ENCODE results near the gene JMJD8.

The JMJD8 gene

GRCh38 chr16:684071-684794 is at the start of gene JMJD8:
TSS of gene JMJD8 (minus strand) at chr16:684334. CDS start at chr16:684319, 15 bp downstream.
- Histone ChIP-seq H3K27me3 (ENCODE audit: control insufficient read depth in 5 of 5, insufficient read depth in 4 of 5, low read length in 5 of 5) (no peaks in the 10 kb centered on the region), H3K9me3 (ENCODE audit: control insufficient read depth in 5 of 5, low read length in 5 of 5) (no peaks in the 10 kb centered on the region), H3K36me3 (ENCODE audit: control insufficient read depth in 5 of 5, insufficient read depth in 5 of 5, low read length in 5 of 5) (peaks cover 0 to 35% (median 31%) of the 10 kb centered on the region in 5 donors), H3K4me3 (ENCODE audit: low read depth in 1 of 5, low read length in 5 of 5) (peak within 1 kb of the TSS in 4 of 5 donors; percentile 67 to 80 (median 73)), H3K4me1 (ENCODE audit: control insufficient read depth in 5 of 5, insufficient read depth in 5 of 5, low read length in 5 of 5) (peaks cover 7 to 69% (median 55%) of the 10 kb centered on the region in 5 donors), H3K9ac (ENCODE audit: low read length in 5 of 5) (peak within 1 kb of the TSS in 4 of 5 donors; percentile 58 to 78 (median 68)), H3K27ac (ENCODE audit: low read depth, low read length) (peak within 1 kb of the TSS; percentile 50)

GRCh38 chr16:733382-734207 is 49.5 kb upstream of the JMJD8 start:
- Histone ChIP-seq H3K9me3 (ENCODE audit: control insufficient read depth in 5 of 5, low read length in 5 of 5) (no peaks in the 10 kb centered on the region), H3K27ac (ENCODE audit: low read depth, low read length) (no peak overlapping the region), H3K36me3 (ENCODE audit: control insufficient read depth in 5 of 5, insufficient read depth in 5 of 5, low read length in 5 of 5) (peaks cover 0 to 84% (median 61%) of the 10 kb centered on the region in 5 donors), H3K27me3 (ENCODE audit: control insufficient read depth in 5 of 5, insufficient read depth in 4 of 5, low read length in 5 of 5) (peaks cover under 1 to 3% (median 1%) of the 10 kb centered on the region in 5 donors), H3K4me1 (ENCODE audit: control insufficient read depth in 5 of 5, insufficient read depth in 5 of 5, low read length in 5 of 5) (peaks cover 0 to 1% (median 1%) of the 10 kb centered on the region in 5 donors), H3K9ac (ENCODE audit: low read length in 5 of 5) (no peak overlapping the region), H3K4me3 (ENCODE audit: low read depth in 1 of 5, low read length in 5 of 5) (no peak overlapping the region)

- no peak overlapping the region for H3K27ac ChIP-seq (ENCODE audit: low read depth, low read length)
- H3K4me1 ChIP-seq (ENCODE audit: control insufficient read depth in 5 of 5, insufficient read depth in 5 of 5, low read length in 5 of 5), result peaks cover 0 to 6% (median 4%) of the 10 kb centered on the region in 5 donors
- no peak overlapping the region for H3K9ac ChIP-seq (ENCODE audit: low read length in 5 of 5)
- no peak overlapping the region for H3K4me3 ChIP-seq (ENCODE audit: low read depth in 1 of 5, low read length in 5 of 5)
- peaks cover 0 to 81% (median 60%) of the 10 kb centered on the region in 5 donors for H3K36me3 ChIP-seq (ENCODE audit: control insufficient read depth in 5 of 5, insufficient read depth in 5 of 5, low read length in 5 of 5)
- peaks cover 3 to 5% (median 3%) of the 10 kb centered on the region in 5 donors for H3K27me3 ChIP-seq (ENCODE audit: control insufficient read depth in 5 of 5, insufficient read depth in 4 of 5, low read length in 5 of 5)
- no peaks in the 10 kb centered on the region for H3K9me3 ChIP-seq (ENCODE audit: control insufficient read depth in 5 of 5, low read length in 5 of 5)
Observed at GRCh38 chr16:732936-733335, 48.8 kb upstream of the JMJD8 start.

- H3K27ac ChIP-seq (ENCODE audit: low read depth, low read length), result no peak overlapping the region
- H3K4me3 ChIP-seq (ENCODE audit: low read depth in 1 of 5, low read length in 5 of 5), result no peak overlapping the region
- H3K9ac ChIP-seq (ENCODE audit: low read length in 5 of 5), result no peak overlapping the region
- H3K27me3 ChIP-seq (ENCODE audit: control insufficient read depth in 5 of 5, insufficient read depth in 4 of 5, low read length in 5 of 5), result peaks cover 3 to 8% (median 8%) of the 10 kb centered on the region in 5 donors
- H3K4me1 ChIP-seq (ENCODE audit: control insufficient read depth in 5 of 5, insufficient read depth in 5 of 5, low read length in 5 of 5), result peaks cover 0 to 12% (median 9%) of the 10 kb centered on the region in 5 donors
- peaks cover 0 to 75% (median 55%) of the 10 kb centered on the region in 5 donors for H3K36me3 ChIP-seq (ENCODE audit: control insufficient read depth in 5 of 5, insufficient read depth in 5 of 5, low read length in 5 of 5)
- H3K9me3 ChIP-seq (ENCODE audit: control insufficient read depth in 5 of 5, low read length in 5 of 5), result no peaks in the 10 kb centered on the region
Observed at GRCh38 chr16:732332-732731, 48.2 kb upstream of the JMJD8 start.

- peaks cover 0 to 61% (median 41%) of the 10 kb centered on the region in 5 donors for H3K36me3 ChIP-seq (ENCODE audit: control insufficient read depth in 5 of 5, insufficient read depth in 5 of 5, low read length in 5 of 5)
- no peak overlapping the region for H3K27ac ChIP-seq (ENCODE audit: low read depth, low read length)
- no peaks in the 10 kb centered on the region for H3K9me3 ChIP-seq (ENCODE audit: control insufficient read depth in 5 of 5, low read length in 5 of 5)
- no peak overlapping the region for H3K4me3 ChIP-seq (ENCODE audit: low read depth in 1 of 5, low read length in 5 of 5)
- H3K4me1 ChIP-seq (ENCODE audit: control insufficient read depth in 5 of 5, insufficient read depth in 5 of 5, low read length in 5 of 5), result peaks cover 0 to 21% (median 19%) of the 10 kb centered on the region in 5 donors
- H3K9ac ChIP-seq (ENCODE audit: low read length in 5 of 5), result no peak overlapping the region
- H3K27me3 ChIP-seq (ENCODE audit: control insufficient read depth in 5 of 5, insufficient read depth in 4 of 5, low read length in 5 of 5), result peaks cover 11 to 18% (median 18%) of the 10 kb centered on the region in 5 donors
Observed at GRCh38 chr16:730666-731509, 46.8 kb upstream of the JMJD8 start.

- no peak overlapping the region for H3K27ac ChIP-seq (ENCODE audit: low read depth, low read length)
- H3K9ac ChIP-seq (ENCODE audit: low read length in 5 of 5), result no peak overlapping the region
- H3K9me3 ChIP-seq (ENCODE audit: control insufficient read depth in 5 of 5, low read length in 5 of 5), result no peaks in the 10 kb centered on the region
- H3K4me1 ChIP-seq (ENCODE audit: control insufficient read depth in 5 of 5, insufficient read depth in 5 of 5, low read length in 5 of 5), result peaks cover 0 to 22% (median 19%) of the 10 kb centered on the region in 5 donors
- H3K4me3 ChIP-seq (ENCODE audit: low read depth in 1 of 5, low read length in 5 of 5), result no peak overlapping the region
- H3K36me3 ChIP-seq (ENCODE audit: control insufficient read depth in 5 of 5, insufficient read depth in 5 of 5, low read length in 5 of 5), result peaks cover 0 to 52% (median 33%) of the 10 kb centered on the region in 5 donors
- H3K27me3 ChIP-seq (ENCODE audit: control insufficient read depth in 5 of 5, insufficient read depth in 4 of 5, low read length in 5 of 5), result peaks cover 19 to 27% (median 25%) of the 10 kb centered on the region in 5 donors
Observed at GRCh38 chr16:729768-730665, 45.9 kb upstream of the JMJD8 start.

GRCh38 chr16:728890-729744 is 45.0 kb upstream of the JMJD8 start:
- H3K36me3 ChIP-seq (ENCODE audit: control insufficient read depth in 5 of 5, insufficient read depth in 5 of 5, low read length in 5 of 5), result peaks cover 0 to 43% (median 24%) of the 10 kb centered on the region in 5 donors
- H3K27ac ChIP-seq (ENCODE audit: low read depth, low read length), result no peak overlapping the region
- no peak overlapping the region for H3K9ac ChIP-seq (ENCODE audit: low read length in 5 of 5)
- no peak overlapping the region for H3K4me3 ChIP-seq (ENCODE audit: low read depth in 1 of 5, low read length in 5 of 5)
- peaks cover 20 to 31% (median 27%) of the 10 kb centered on the region in 5 donors for H3K27me3 ChIP-seq (ENCODE audit: control insufficient read depth in 5 of 5, insufficient read depth in 4 of 5, low read length in 5 of 5)
- H3K9me3 ChIP-seq (ENCODE audit: control insufficient read depth in 5 of 5, low read length in 5 of 5), result no peaks in the 10 kb centered on the region
- H3K4me1 ChIP-seq (ENCODE audit: control insufficient read depth in 5 of 5, insufficient read depth in 5 of 5, low read length in 5 of 5), result peaks cover 0 to 22% (median 19%) of the 10 kb centered on the region in 5 donors

- H3K27me3 ChIP-seq (ENCODE audit: control insufficient read depth in 5 of 5, insufficient read depth in 4 of 5, low read length in 5 of 5), result peaks cover 20 to 31% (median 27%) of the 10 kb centered on the region in 5 donors
- H3K36me3 ChIP-seq (ENCODE audit: control insufficient read depth in 5 of 5, insufficient read depth in 5 of 5, low read length in 5 of 5), result peaks cover 0 to 35% (median 16%) of the 10 kb centered on the region in 5 donors
- no peak overlapping the region for H3K9ac ChIP-seq (ENCODE audit: low read length in 5 of 5)
- H3K27ac ChIP-seq (ENCODE audit: low read depth, low read length), result no peak overlapping the region
- peak overlapping the region in 4 of 5 donors; percentile 11 to 60 (median 47) for H3K4me3 ChIP-seq (ENCODE audit: low read depth in 1 of 5, low read length in 5 of 5)
- no peaks in the 10 kb centered on the region for H3K9me3 ChIP-seq (ENCODE audit: control insufficient read depth in 5 of 5, low read length in 5 of 5)
- peaks cover 0 to 22% (median 19%) of the 10 kb centered on the region in 5 donors for H3K4me1 ChIP-seq (ENCODE audit: control insufficient read depth in 5 of 5, insufficient read depth in 5 of 5, low read length in 5 of 5)
Observed at GRCh38 chr16:728131-728889, 44.2 kb upstream of the JMJD8 start.
